ENCODE results near the gene MMP3.

- TF ChIP-seq CTCF (IDR thresholded peaks at IDR 0.05) (no peak), POLR2A (IDR thresholded peaks at IDR 0.05) (no peak), POLR2AphosphoS5 (IDR thresholded peaks at IDR 0.05) (no peak)
Measured at GRCh38 chr11:102882389-102883024, 39.1 kb upstream of the MMP3 start.

Data from prostate gland (tissue), 2 donors.